Activated naive CD8-positive, alpha-beta T cell treated with anti-CD3 and anti-CD28 coated beads, Interleukin-2, amount 50 U/mL, for 16 hours (primary cell): ENCODE measurements around the gene ATP1A4.
"Not testable (repeated sequence)": the region's sequence is repeated elsewhere in the genome, so short reads cannot be mapped to it uniquely, and the experiment has no call there.

ENCODE experiments used
- DNase-seq: peaks from one replicate; pipeline ENCODE4 v3.0.0-alpha.2; 2020; ENCODE audit warnings: low read depth, low spot score

ATP1A4 gene

DNA sequence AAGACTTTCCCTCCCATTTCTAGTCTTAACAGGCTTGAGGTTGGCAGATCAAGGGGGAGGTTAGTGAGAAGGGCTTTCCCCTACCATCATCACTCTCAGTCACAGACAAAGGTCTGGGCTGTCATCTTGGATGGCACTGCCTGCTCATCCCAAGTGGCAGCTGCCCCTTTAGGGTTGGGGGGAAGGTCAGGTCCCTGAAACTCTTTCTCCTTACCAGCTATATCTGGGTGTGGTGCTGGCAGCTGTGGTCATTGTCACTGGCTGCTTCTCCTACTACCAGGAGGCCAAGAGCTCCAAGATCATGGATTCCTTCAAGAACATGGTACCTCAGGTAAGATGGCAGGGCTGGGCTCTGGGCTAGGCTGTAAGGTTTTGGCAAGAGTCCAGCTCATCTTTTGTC is 27.7 kb upstream of the ATP1A4 start:
- no peak for DNase-seq

DNA sequence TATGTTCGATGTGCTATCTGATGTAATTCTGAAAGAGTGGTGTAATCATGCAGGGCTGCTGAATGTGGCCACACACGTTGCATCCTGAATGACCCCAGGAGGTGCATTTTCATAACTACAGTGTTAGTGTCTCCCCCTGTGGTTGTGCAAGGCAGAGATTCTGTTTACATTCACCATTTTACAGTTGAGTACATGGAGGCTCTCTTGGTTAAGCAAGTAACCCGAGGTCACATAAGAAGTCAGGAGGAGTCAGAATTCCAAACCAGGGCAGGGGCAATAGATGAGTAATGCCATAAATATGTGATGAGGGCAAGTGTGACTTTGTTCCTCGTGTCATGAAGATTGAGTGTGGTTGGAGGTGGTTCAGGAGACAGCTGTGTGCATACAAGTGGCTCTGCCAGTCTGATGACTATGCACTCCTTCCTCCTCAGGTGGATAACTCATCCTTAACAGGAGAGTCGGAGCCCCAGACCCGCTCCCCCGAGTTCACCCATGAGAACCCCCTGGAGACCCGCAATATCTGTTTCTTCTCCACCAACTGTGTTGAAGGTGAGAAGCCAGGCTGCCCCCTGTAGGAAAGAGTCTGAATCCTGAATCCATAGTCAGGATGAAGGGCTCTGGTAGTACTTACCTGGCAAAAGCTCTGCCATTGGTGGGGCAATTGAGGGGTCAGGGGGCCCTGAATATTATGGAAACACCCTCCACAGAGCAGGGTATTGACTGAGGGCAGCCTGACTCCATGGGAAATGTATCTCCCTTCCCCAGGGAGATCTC is 26.5 kb upstream of the ATP1A4 start:
- DNase-seq = no peak

DNA sequence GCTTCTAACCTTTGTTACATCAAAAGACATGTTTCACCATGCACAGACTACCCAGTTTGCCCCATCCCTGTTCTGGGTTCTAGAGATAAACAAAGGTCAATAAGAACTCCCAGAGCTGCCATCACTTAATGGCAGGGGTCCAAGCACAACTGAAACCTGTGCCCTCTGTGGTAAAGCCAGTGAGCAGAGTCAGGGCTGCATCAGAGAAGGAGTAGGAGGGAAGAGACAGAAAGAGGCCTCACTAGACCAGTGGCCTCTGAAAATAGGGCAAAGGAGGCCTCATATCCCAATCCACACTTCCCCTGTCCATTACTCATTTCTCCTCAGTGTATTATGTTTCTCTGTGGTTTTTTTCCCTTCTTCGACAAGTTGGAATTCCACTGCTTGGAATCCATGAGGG is 25.7 kb upstream of the ATP1A4 start:
- no peak for DNase-seq

DNA sequence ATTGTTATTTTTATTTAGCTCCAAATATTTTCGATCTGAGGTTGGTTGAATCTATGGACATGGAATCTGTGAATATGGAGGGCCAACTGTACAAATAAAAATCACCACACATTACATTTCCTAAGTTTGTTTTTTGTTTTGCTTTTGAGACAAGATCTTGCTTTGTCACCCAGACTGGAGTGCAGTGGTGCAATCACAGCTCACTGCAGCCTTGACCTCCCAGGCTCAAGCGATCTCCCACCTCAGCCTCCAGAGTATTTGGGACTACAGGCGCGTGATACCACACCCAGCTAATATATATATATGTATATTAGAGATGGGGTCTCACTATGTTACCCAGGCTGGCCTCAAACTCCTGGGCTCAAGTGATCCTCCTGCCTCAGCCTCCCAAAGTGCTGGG is 25.1 kb upstream of the ATP1A4 start:
- not testable (repeated sequence) for DNase-seq

DNA sequence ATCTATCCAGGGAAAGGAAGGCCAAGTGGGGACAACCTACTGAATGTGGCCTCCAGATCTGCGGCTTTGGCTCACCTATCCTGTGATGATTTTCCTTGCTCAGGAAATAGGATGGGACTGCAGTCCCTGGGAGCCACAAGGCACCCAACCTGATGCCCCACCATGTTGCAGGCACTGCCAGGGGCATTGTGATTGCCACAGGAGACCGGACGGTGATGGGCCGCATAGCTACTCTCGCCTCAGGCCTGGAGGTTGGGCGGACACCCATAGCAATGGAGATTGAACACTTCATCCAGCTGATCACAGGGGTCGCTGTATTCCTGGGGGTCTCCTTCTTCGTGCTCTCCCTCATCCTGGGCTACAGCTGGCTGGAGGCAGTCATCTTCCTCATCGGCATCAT is 24.0 kb upstream of the ATP1A4 start:
- DNase-seq = no peak

DNA sequence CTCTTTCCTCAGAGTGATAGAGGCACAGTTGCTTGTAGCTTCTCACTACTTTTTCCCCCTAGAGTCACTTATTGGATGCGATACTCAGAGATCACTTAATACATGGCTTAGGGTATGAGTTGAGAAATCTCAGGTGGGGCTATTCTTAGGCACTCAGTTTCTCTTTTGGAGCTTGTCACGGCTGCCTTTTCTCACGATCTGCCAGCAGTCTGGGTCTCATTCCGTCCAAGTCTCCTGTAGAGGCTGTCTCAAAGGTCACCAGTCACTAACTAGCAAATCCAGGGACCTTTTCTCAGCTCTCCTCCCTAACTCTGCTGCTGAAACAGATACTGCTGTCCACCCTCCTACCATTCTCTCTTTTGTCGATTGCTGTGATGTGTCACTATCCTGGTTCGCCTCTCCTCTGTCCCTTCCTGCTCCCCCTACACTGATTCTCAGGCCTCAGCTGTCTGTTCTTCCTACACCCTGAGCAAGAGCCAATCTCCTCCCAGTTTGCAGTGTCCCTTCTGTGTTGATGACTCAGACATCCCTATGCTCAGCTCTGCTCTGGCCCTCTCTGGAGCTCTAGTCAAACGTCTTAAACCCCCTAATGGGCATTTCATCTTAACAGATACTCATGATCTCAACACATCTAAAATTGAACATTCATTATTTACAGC is 23.4 kb upstream of the ATP1A4 start:
- no peak for DNase-seq

DNA sequence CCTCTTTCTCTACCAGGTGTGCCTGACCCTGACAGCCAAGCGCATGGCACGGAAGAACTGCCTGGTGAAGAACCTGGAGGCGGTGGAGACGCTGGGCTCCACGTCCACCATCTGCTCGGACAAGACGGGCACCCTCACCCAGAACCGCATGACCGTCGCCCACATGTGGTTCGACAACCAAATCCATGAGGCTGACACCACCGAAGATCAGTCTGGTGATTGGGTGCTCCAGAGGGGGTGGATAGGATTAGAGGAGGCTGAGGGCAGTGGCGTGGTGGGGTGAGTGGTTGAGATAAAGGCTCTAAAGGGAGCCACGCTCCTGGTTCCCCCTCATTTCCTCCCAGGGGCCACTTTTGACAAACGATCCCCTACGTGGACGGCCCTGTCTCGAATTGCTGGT is 22.8 kb upstream of the ATP1A4 start:
- no peak for DNase-seq

DNA sequence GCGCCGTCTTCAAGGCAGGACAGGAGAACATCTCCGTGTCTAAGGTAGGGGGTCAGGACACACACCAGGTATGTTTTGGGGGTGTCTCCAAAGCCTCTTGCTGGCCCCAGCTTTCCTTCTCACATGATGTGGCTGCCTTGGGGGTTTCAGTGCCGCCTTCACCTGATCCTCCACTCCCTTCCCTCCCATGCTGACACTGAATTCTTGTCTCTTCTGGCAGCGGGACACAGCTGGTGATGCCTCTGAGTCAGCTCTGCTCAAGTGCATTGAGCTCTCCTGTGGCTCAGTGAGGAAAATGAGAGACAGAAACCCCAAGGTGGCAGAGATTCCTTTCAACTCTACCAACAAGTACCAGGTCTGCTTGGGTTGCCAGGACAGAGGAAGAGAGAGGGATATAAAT is 22.4 kb upstream of the ATP1A4 start:
- no peak for DNase-seq

DNA sequence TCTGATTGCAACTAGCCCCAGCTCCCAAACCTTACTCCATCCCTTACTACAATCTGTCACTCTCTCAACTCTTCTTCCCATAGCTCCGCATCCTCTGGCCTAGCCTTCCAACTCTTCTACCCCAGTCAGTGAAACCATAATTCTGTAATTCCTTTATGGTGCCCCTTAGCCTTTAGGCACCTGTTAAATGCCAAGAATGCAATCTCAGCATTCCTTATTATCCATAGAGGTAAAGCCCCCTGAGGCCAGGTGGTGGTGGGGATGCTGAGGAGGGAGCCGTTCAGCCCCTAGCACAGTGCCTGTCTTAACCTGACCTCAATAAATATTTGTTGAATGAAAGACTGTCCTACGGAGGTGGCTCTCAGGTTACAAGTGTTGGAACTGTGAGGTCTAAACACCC is 21.8 kb upstream of the ATP1A4 start:
- no peak for DNase-seq

DNA sequence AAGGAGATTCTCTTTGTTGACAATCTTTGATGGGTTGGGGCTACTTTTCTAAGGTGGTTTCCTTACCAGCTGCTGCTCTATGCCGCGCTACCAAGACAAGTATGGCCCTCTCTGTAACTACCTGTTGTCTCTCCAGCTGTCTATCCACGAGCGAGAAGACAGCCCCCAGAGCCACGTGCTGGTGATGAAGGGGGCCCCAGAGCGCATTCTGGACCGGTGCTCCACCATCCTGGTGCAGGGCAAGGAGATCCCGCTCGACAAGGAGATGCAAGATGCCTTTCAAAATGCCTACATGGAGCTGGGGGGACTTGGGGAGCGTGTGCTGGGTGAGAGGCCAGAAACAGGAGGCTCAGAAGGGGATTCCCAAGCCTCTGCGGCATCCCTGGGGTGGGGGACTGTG is 21.4 kb upstream of the ATP1A4 start:
- no peak for DNase-seq

DNA sequence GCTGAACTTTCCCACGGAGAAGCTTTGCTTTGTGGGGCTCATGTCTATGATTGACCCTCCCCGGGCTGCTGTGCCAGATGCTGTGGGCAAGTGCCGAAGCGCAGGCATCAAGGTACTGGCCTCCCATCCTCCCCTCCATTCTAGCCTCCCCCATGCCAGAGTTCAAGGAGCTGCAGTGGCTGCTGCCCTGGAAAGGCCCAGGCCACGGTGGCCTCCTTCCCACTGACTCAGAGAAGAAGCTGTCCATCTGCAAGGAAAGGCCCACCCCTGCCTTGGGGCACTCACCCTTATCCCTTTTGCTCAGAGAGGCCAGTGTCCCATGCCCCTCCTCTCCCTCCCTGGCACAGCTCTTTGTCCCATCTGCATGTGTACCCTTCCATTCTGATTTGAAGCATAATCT is 20.9 kb upstream of the ATP1A4 start:
- DNase-seq = no peak

DNA sequence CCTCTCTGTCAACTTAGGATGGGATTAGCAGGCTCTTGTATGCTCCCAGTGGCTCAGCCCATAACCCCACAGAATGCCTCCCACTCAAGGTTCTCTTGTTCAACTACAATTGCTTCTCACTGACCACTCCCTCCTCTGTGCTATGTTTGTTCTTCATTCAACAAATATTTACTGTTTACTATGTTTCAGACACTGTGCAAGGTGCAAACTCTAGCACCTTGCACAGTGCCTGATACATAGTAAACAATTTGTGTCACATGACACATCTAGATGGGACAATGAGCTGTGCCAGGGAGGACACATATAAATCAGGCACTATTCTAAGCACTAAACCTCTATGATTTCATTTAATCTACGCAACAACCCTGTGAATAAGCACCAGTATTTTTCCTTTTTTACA is 20.5 kb upstream of the ATP1A4 start:
- no peak for DNase-seq

DNA sequence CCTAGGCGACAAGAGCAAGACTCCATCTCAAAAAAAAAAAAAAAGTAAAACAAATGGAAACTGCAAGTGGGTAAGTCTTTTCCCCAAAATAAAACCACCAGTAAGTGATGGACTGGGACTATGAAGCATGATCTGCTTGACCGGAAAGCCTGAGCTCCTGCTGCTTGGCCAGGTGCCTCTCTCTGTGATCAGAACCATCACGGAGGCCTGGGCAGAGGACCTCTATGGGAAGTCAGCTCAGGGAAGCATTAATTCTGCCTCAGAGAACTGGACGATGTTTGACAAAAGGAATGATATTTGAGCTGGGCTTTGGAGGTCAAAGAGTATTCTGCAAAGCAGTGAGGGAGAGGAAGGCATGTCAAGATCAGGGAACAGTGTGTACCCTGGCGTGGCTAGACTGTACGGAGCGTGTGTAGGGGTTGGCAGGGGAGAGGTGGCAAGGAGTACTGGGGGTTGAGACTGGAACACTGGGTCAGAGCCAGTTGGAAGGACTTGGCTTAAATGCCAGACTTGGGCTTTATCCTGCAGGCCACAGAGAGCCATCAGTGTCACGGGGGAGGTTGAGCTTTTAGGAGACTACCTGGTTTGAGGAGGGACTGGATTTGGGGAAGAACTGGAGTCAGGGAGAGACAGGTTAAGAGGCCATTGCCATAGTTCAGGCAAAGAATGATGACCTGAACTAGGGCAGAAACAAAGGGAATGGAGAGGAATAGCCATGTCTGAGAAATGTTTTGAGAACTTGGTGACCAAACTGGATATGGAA is 19.4 kb upstream of the ATP1A4 start:
- DNase-seq = no peak

DNA sequence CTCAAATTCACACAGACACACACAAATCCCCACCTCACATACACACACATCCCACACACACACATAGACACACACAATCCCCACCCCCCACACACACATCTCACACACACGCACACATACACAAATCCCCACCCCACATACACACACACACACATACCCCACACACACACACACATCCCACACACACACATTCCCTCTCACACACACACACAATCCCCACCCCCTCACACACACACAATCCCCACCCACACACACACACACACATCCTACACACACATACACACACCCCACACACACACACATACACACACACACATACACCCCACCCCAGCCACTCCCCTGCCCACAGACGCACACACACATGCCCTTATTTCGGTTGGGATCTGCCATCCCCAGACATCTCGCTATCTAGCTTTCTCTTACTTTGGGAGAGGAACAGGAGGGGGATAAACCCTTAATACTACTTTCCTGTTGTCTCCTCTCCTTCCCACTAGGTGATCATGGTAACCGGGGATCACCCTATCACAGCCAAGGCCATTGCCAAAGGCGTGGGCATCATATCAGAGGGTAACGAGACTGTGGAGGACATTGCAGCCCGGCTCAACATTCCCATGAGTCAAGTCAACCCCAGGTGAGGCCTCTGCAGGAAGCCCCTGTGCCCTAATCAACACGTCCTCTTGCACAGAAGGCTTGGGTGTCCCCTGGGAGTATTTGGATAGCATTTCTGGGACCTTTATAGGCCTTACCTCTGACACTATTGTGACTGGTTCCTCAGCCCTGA is 17.2 kb upstream of the ATP1A4 start:
- no peak for DNase-seq

DNA sequence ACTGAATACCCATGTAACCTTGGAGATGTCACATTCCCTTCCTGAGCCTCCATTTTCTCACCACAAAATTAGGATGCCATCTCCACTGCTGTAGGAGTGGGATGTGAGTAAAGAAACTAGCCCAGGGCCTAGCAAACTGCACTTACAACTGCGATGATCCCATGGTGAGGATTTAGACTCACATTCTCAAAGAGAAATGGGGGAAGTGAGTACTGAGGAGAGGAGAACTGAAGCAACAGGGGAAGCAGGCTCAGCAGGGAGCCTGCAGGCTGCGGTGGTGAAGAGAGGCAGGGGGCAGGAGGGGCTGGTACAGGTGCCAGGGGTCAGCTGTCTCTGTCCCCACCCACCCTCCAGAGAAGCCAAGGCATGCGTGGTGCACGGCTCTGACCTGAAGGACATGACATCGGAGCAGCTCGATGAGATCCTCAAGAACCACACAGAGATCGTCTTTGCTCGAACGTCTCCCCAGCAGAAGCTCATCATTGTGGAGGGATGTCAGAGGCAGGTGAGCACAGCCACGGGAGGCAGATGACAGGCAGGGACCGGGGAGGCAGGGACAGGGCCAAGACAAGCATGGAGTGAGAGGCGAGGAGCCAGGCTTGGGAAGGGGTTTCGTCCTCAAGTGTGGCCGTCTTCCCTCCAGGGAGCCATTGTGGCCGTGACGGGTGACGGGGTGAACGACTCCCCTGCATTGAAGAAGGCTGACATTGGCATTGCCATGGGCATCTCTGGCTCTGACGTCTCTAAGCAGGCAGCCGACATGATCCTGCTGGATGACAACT is 16.4 kb upstream of the ATP1A4 start:
- DNase-seq = no peak

DNA sequence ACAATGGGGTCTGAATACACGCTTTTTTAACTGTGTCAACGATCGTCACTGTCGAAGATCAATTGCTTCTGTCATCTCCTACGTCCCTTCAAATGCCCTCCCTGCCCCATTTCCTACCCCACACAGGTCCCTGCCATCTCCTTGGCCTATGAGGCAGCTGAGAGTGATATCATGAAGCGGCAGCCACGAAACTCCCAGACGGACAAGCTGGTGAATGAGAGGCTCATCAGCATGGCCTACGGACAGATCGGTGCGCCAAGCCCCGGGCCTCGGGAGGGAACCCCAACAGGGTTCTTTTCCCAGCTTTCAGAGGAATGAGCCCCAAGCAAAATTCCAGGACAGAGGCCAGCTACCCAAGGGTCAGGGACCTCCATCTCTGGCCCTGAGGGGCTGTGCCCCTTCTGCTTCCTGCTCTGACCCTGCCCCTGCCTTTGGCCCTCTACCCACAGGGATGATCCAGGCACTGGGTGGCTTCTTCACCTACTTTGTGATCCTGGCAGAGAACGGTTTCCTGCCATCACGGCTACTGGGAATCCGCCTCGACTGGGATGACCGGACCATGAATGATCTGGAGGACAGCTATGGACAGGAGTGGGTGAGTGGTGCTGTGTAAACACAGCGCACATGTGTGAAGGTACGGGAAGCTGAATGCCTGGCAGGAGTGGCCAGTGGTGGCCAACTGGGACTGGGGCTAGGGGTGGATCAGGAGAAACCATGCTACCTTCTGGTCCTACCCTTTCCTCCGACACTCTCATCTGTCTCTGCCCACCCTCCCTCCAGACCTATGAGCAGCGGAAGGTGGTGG is 15.1 kb upstream of the ATP1A4 start:
- DNase-seq = no peak

DNA sequence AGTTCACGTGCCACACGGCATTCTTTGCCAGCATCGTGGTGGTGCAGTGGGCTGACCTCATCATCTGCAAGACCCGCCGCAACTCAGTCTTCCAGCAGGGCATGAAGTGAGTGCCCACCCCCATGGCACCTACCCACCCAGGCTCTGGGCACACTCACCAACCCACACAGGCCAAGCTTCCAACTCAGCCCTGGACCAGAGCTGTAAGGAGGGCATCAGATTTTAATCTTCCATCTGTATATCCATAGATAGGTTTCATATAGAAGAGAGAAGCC is 14.5 kb upstream of the ATP1A4 start:
- no peak for DNase-seq

DNA sequence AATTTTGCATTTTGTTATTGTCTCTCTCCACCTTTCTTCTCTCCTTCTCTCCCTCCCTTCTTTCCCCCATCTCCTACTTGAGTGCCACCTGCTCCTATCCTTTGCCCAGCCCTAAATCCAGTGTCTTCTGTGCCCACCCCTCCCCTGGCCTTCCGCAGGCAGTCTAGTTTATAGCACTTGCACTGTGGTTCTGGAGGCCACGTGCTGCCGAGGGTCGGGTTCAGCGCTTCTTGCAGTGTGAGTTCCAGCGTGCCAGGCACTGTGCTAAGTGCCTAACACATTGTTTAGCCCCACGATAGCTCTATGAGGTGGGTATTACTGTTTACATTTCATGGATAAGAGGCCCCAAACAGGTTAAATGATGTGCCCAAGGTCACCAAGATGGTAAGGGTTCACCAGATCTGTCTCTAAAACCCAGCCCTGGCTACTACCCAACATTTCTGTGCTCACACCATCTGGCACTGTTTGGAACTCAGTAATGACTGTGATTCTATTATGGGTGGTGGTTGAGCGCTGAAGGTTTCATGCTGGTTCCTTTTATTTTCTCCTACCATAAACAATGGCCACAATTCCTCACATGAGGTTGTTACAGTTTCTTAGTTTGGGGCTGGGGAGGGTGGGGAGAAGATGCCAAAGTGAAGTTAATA is 14.1 kb upstream of the ATP1A4 start:
- DNase-seq = no peak

DNA sequence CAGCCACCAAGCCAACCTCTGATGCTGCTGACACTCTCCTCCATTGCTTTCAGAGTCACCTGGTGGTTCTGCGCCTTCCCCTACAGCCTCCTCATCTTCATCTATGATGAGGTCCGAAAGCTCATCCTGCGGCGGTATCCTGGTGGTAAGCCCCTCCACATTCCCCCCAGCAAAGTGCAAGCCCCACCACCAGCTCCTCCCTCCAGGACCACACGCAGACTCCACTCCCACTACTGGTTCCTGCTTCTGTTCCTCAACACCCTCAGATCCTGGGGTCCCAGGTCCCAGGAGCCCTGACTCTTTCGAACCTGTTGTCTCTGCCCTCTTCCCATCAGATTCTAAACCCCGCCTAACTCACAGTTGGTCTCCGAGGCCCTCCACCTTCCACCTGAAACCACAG is 11.6 kb upstream of the ATP1A4 start:
- no peak for DNase-seq

DNA sequence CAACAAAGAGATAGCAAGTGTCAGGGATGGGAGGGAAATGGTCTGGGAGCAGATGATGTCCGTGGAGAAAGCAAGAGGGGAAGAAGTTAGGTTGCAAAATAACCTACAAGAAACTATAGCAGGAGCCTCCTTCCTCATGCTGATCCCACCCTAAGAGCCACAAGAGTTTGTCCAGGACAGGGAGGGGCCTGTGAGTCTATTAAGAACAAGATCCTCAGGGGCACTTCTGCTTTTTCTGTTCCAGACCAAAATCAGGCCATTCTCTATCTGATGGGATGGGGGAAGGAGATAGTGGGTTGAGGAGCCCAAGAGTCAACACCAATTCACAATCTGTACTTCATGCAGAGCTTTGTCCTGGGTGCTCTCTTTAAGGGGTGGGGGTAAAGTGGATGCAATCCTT is 7.7 kb upstream of the ATP1A4 start:
- DNase-seq = no peak
